K562 (cell line): ENCODE data around the gene FBXO10. TPM values are rescaled to one million over a fixed set of nuclear protein-coding genes. Genes with fewer than 3 reads are reported as not detected.

ENCODE experiments used
- BDP1 ChIP-seq: IDR thresholded peaks from 3 replicates; pipeline ENCODE4 v1.6.1; 2011; ENCODE audit not compliant: insufficient read length, insufficient read depth
- CSDE1 ChIP-seq, 2 experiments: fragments of 450-650 bp; IDR thresholded peaks; 2 replicates each; pipeline ENCODE4 v1.6.1; 2016; ENCODE audit warnings: mild to moderate bottlenecking in 1 of 2
- DACH1 ChIP-seq: fragments of 450-650 bp; IDR thresholded peaks from 2 replicates; pipeline ENCODE4 v1.6.1; 2018; ENCODE audit not compliant: partially characterized antibody
- MEF2A ChIP-seq: IDR thresholded peaks from 2 replicates; pipeline ENCODE4 v1.6.1; 2011; ENCODE audit warnings: low read depth, mild to moderate bottlenecking, low read length, moderate library complexity; ENCODE audit not compliant: control insufficient read depth
- NUFIP1 ChIP-seq: fragments of 450-650 bp; IDR thresholded peaks from 2 replicates; pipeline ENCODE4 v1.6.1; 2018; ENCODE audit not compliant: partially characterized antibody
- PHF21A ChIP-seq: fragments of 450-650 bp; IDR thresholded peaks from 2 replicates; pipeline ENCODE4 v1.6.1; 2017; ENCODE audit warnings: low read depth, borderline replicate concordance
- SRSF7 ChIP-seq: fragments of 200-400 bp; formaldehyde crosslinking; optimal IDR thresholded peaks from 2 replicates; pipeline ENCODE3; 2017; ENCODE audit warnings: mild to moderate bottlenecking, low read depth, low read length
- ZBTB1 ChIP-seq: sonication (generic); formaldehyde crosslinking; IDR thresholded peaks from 2 replicates; pipeline ENCODE4 v1.8.1; 2023; ENCODE audit warnings: missing genetic modification reagents, low read depth, mild to moderate bottlenecking, borderline replicate concordance
- ZNF224 ChIP-seq: sonication (generic); formaldehyde crosslinking; IDR thresholded peaks from 2 replicates; pipeline ENCODE4 v1.8.0; 2022; ENCODE audit warnings: mild to moderate bottlenecking, missing genetic modification reagents
- ZNF584 ChIP-seq: fragments of 200-800 bp; sonication (Bioruptor generic); IDR thresholded peaks from 2 replicates; pipeline ENCODE4 v1.6.1; 2016; ENCODE audit warnings: low read depth, mild to moderate bottlenecking, missing genetic modification characterization, missing compliant biosample characterization
- ZNF586 ChIP-seq: fragments of 450-650 bp; formaldehyde crosslinking; conservative IDR thresholded peaks from 2 replicates; pipeline ENCODE4 v1.4.0; 2020; ENCODE audit warnings: mild to moderate bottlenecking, moderate library complexity
- polyA plus RNA-seq, 8 experiments: library from polyadenylated mRNA; depleted of rRNA in 4 of 8; stranded (reverse) in 5 of 8; unstranded in 3 of 8; fragments of >200 nt; fragmentation: Nextera tagmentation in 2 of 8; fragmentation: Illumina TruSeq in 1 of 8; extraction: Ambion mirVana in 2 of 8; extraction: Trizol in 1 of 8; gene quantifications; 2 replicates each; pipeline versions ENCODE4 v1.2.1 to v1.2.3, GENCODE V29; 2011 to 2014; ENCODE audit warnings: inconsistent platforms in 1 of 8, missing spikeins in 1 of 8
- total RNA-seq, 7 experiments: library from RNA; depleted of rRNA in 6 of 7; stranded (reverse); fragments of >200 nt in 6 of 7; fragmentation: Illumina TruSeq in 2 of 7; extraction: Trizol in 2 of 7; gene quantifications; 2 replicates each; pipeline versions ENCODE4 v1.2.1 to v1.2.3, GENCODE V29; 2011 to 2021; ENCODE audit warnings: low replicate concordance in 1 of 7
- TF ChIP-seq, protein P1 (sequence below): sonication (generic); formaldehyde crosslinking; IDR thresholded peaks from 2 replicates; pipeline ENCODE4 v1.8.0; 2022; ENCODE audit warnings: mild to moderate bottlenecking, low read depth, missing genetic modification reagents
- TF ChIP-seq, protein P2 (sequence below): fragments of 450-650 bp; formaldehyde crosslinking; IDR thresholded peaks from 2 replicates; pipeline ENCODE4 v1.4.0; 2022; ENCODE audit warnings: missing genetic modification characterization

FBXO10 gene
- total and polyA plus RNA-seq, 9 of the 15 experiments (the other 6 are each of a cell fraction or from before 2014, with no cell fraction given): 0.84 to 9.9 (median 6.0) TPM

DNA sequence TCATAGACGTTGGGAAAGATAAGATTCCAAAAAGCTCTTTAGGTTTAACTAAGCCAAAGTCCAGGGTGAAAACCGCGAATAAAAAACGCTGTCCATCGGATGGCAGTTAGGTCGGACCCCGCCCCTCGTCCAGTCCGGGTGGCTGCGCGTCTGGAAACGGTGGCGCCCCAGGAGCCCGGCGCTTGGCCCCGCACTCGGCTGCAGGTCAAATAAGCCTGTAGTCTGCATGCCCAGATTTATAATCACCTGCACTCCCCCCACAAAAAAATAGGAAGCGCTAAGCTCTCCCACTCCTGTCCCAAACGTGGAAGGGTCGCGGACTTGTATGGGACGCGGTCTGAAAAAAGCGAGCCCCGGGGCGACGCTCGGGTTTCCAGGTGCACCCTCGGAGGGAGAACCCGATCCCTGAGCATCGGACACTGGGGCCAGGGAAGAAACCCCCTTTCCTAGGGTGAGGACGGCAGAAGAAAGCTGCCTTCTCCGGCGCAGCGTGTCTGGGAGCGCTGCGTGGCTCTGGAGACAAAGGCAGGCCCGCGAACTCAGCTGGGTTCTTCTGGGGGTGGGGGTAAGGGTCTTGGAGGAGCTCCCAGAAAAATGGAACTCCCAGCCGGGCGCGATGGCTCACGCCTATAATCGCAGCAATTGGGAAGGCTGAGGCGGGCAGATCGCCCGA, 110.0 kb downstream of the FBXO10 start (continued):
- TF ChIP-seq PHF21A: peak; percentile 80; the same call in 1 of the 2 replicates
- TF ChIP-seq ZNF584: no peak
- TF ChIP-seq, protein P1, sequence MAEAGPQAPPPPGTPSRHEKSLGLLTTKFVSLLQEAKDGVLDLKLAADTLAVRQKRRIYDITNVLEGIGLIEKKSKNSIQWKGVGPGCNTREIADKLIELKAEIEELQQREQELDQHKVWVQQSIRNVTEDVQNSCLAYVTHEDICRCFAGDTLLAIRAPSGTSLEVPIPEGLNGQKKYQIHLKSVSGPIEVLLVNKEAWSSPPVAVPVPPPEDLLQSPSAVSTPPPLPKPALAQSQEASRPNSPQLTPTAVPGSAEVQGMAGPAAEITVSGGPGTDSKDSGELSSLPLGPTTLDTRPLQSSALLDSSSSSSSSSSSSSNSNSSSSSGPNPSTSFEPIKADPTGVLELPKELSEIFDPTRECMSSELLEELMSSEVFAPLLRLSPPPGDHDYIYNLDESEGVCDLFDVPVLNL: no peak
- peak; percentile 79 for TF ChIP-seq DACH1
- TF ChIP-seq ZNF224 (CRISPR knock-in tag): no peak
- TF ChIP-seq MEF2A: no peak
- no peak for TF ChIP-seq ZNF586
- TF ChIP-seq NUFIP1: no peak
- TF ChIP-seq, protein P2, sequence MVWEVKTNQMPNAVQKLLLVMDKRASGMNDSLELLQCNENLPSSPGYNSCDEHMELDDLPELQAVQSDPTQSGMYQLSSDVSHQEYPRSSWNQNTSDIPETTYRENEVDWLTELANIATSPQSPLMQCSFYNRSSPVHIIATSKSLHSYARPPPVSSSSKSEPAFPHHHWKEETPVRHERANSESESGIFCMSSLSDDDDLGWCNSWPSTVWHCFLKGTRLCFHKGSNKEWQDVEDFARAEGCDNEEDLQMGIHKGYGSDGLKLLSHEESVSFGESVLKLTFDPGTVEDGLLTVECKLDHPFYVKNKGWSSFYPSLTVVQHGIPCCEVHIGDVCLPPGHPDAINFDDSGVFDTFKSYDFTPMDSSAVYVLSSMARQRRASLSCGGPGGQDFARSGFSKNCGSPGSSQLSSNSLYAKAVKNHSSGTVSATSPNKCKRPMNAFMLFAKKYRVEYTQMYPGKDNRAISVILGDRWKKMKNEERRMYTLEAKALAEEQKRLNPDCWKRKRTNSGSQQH (CRISPR knock-in tag): no peak
- no peak for TF ChIP-seq SRSF7
- TF ChIP-seq BDP1: no peak
- TF ChIP-seq CSDE1 (IDR thresholded peaks at IDR 0.05): no peak
- TF ChIP-seq ZBTB1 (CRISPR knock-in tag): 0 out of 2 replicates have a peak, but pooled peaks have one; percentile 74
